Stimulated activated CD8-positive, alpha-beta memory T cell treated with anti-CD3 and anti-CD28 coated beads, Interleukin-4, amount 100 ng/mL, for 4 hours (primary cell): Measurements from ENCODE around the gene FCHSD2.
A peak's percentile ranks its signal among the peaks of the same experiment; 100 is the strongest.
"Not testable (repeated sequence)": the region's sequence is repeated elsewhere in the genome, so short reads cannot be mapped to it uniquely, and the experiment has no call there.

Source experiments
- DNase-seq, 2 donors: peaks; one replicate each; pipeline ENCODE4 v3.0.0-alpha.2; 2020; ENCODE audit warnings: low read depth in 2 of 2, low spot score in 1 of 2

The FCHSD2 gene

DNA sequence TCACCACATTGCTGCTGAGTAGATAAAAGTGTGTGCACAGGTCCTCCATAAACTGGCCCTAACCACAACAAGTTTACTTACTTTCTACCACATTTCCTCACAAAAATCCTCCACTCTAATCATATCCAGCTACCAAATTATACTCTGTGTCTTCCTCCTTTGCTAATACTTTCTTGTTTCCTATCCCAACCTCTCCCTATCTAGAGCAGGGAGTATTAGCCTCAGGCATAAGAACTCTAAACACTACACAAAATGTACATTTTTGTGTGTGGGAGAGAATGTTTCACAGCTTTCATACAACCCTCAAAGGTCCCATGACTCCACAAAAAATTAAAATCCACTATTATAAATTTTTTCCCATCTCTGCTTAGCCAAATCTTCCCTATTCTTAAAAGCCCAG lies 255.5 kb downstream of the FCHSD2 start:
- no peak for DNase-seq

DNA sequence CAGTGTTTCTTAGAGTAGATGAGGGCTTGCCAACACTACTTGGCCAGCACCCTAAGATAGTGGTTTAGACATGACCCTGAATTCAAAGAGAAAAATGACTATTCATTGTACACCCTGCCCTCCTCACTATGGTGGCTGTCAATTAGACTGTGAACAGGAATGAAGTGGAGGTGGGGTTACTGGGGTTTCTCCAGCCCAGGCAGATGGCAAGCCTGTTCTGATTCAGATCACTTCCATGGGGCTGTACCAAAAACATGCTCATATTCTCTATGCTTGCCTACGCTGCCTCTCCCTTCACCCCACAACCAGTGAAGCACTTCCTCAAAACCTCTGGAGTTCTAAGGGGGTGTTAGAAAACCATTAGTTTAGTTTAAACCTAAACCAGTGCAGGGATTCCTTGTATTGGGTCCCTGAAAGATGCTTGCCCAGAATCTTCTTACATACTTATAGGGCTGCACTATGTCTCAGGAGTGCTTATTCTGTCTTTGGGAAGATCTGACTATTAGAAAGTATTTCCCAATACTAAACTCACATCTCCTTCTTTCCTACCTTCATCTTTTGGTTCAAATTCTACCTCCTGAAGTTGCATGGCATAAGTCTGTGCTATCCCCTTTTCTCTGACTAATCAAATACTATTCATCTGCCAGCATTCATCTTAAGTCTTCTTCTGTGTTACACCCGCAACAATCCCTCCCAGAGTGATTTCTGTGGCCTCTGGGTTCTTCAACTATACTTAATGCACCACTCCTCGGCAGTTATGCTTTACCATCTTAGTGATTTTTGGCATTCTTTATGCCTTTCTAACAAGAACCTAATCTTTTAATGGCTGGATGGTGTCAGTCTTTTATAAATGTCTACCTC lies 256.1 kb downstream of the FCHSD2 start:
- no peak for DNase-seq

DNA sequence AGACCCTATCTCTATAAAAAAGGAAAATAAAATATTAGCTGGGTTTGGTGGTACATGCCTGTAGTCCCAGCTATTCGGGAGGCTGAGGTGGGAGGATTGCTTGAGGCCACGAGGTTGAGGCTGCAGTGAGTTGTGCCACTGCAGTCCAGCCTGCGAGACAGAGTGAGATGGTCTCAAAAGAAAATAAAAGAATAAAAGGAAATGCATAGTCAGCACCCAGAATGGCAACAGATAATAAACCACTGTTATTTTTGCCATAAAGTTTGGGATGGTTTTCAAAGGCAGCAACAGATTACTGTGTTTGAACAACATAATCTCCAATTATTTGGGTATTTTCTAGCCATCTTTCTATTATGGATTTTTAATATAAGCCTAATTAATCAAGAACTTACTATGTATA lies 266.0 kb downstream of the FCHSD2 start:
- no peak for DNase-seq

DNA sequence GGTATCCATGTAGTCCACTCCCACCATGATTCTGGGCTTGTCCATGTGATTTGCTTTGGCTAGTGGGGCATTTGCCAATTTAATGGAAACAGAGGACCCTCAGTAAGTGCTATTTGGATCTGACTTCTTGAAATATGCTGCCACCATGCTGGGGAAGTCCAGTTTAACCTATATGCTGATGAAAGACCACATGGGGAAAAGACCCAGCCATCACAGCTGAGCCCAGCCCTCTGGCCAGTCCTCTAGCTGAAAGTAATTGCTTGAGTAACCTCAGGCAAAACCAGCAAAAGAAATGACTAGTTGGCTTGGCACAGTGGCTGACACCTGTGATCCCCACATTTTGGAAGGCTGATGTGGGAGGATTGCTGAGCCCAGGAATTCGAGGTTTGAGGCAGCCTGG lies 266.4 kb downstream of the FCHSD2 start:
- DNase-seq: no peak

DNA sequence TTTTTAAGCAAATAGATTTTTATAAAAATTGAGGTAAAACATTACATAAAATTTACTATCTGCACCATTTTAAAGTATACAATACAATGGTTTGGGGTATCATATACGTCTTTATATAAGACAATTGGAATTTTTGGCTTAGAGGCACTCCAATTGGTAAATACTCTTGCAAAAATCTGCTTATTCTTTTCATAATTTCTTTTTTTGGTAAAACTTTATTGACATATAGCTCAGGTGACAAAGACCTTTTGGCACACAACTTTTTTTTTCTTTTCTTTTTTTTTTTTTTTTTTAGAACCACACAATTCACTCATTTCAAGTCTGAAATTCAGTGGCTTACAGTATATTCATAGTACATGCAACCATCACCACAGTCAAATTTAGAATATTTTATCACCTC lies 270.1 kb downstream of the FCHSD2 start:
- DNase-seq: no peak

DNA sequence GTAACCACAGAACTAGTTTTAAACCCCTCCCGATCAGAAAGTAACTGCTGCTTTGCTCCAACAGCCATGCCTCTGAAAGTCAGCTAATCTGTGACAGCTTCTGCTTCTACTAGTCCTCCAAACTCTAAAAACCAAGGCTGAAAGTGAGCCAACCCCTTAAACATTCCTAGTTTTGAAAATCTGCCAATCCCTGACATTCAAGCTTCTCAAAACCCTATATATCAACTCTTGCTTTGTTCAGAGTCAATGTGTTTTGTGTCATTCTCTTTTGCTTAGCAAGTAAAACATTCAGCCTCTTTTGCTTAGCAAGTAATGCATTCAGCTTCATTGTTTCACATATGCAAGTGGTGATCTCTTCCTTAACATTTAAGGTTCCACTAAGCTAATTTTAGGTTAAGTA lies 271.0 kb downstream of the FCHSD2 start:
- no peak for DNase-seq

DNA sequence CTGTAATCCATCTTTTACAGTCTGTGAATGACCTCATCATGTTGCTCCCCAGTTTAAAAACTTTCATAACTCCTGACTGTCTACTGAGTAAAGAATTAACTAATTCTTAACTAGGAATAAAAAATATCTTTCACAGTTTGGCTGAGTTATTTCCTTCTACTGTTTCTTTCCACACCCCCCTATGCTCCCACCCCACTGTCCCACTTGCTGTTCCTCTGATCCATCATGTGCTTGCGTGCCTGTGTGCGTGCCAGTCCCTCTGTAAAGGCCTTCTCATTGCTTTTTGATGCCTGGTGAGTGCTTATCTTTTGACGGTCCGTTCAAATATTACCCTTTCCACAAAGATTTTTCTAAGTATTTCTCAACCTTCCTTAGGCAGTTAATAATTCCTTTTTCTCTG lies 272.3 kb downstream of the FCHSD2 start:
- DNase-seq: no peak

DNA sequence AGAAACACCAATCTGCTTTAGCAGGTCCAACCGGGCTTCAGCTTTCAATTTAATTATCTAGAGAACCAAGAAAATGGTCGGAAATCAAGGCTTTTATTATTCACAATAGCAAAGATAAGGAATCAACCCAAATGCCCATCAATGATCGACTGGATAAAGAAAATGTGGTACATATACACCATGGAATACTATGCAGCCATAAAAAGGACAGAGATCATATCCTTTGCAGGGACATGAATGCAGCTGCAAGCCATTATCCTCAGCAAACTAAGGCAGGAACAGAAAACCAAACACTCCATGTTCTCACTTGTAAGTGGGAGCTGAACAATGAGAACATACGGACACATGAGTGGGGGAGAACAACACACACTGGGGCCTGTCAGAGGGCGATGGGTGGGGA lies 274.1 kb downstream of the FCHSD2 start:
- no peak for DNase-seq

DNA sequence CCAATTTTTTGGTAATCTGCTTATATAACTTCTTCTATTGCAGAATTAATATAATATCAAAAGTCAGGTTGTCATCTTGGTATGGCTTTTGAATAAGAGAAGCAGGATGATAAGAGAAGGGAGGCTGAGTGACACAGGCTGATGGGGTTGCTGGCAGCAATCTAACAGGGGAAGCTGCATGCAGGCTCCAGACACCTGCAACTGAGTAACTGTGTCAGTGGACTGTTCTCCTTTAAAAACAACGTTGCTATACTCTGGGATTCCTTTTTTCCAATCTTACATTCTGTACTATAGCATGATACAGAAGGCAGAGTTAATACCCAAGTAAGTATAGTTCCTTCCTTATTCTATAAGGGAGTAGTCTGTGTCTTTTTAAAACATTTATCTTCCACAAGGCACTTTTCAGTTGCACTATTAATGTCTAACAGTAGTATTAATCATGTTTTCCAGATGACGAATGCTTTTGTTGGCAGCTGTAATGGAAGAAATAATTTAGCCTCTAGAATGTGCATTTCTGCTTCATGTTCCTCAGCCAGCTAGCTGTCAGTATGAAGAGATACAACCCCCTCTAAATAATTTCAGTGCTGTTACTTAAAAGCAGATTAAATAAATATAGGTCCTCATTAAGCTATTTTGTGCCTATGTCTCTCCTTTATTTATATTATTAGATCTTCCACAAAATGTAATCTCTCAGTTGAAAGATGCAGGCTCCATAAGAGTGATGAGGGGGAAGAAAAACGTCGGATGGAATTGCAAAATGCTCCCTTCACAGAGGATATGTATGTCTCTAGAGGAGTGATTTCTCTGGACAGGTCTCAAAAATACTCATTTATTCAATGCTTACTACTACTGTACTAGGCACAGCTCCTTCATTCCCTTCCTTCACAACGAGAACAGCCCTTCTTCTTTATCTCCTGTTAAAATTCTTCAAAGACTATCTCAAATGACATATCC lies 277.1 kb downstream of the FCHSD2 start:
- no peak for DNase-seq

DNA sequence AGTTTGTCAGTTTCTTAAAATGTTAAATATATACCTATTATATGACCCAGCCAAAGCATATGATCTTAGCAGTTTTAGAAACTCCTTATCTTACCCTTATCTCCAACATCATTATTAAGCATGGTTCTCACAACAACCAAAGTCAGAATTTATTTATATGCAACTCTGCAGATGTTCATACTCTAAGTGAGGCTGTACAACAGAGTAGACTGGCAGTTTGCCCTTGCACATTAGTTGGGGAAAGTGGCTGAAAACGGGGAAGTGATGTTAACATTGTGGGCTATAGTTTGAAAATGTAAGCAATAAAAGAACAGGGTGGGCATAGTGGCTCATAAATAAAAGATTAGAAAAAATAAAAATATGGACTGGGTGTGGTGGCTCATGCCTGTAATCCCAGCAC lies 278.2 kb downstream of the FCHSD2 start:
- DNase-seq: no peak

DNA sequence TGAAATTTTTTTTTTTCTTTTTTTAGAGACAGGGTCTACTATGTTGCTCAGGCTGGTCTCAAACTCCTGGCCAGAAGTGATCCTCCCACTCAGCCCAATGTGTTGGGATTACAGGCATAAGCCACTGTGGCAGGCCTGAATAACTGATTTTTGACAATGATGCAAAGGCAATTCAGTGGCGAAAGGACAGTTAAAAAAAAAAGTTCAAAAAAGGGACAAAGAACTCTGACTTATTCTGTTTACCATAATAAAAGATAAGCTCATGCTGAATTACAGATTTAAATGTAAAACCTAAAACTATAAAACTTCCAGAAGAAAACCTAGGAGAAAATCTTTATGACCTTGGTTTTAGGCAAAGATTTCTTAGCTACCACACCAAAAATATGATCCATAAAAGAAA lies 279.0 kb downstream of the FCHSD2 start:
- no peak for DNase-seq

DNA sequence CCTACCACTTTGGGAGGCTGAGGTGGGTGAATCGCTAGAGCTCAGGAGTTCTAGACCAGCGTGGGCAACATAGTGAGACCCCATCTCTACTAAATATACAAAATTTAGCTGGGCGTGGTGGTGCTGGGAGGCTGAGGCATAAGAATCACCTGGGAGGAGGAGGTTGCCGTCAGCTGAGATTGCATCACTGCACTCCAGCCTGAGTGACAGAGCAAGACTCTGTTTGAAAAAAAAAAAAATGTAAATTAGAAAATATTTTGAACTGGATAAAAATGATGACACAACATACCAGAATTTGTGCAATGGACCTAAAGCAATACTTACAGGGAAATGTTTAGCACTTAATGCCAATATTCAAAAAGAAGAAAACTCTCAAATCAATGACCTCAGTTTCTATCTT lies 281.5 kb downstream of the FCHSD2 start:
- DNase-seq: no peak

DNA sequence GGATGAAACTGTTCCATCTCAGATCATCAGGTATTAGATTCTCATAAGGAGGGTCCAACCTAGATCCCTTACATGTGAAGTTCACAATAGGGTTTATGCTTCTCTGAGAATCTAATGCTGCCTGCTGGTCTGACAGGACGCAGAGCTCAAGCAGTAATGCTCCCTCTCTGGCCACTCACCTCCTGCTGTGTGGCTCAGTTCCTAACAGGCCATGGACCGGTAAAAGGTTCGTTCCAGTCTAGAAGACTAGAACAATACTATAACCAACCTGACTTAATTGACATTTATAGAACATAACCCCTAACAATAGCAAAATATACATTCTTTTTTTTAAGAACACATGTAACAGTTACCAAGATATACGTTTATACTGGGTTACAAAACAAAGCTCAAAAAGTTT lies 282.1 kb downstream of the FCHSD2 start:
- DNase-seq: no peak

DNA sequence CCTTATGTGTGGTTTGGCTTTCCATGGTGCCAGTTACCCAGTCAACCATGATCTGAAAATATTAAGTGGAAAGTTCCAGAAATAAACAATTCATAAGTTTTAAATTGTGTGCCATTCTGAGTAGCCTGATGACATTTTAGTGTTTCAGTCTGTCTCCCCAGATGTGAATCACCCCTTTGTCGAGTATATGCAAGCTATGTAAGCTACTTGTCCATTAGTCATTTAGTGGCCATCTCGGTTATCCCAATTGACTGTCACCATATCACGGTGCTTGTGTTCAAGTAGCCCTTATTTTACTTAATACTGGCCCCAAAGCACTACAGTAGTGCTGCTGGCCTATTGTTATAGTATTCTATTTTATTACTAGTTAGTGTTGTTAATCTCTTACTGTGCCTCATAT lies 283.0 kb downstream of the FCHSD2 start:
- DNase-seq: no peak

DNA sequence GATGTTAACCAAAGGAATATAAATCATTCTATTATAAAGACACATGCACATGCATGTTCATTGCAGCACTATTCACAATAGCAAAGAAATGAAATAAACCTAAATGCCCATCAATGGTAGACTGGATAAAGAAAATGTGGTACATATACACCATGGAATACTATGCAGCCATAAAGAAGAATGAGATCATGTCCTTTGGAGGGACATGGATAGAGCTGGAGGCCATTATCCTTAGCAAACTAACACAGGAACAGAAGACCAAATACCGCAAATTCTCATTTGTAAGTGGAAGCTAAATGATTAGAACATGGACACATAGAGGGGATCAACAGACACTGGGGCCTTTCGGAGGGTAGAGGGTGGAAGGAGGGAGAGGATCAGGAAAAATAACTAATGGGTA lies 283.9 kb downstream of the FCHSD2 start:
- DNase-seq: not testable (repeated sequence)

DNA sequence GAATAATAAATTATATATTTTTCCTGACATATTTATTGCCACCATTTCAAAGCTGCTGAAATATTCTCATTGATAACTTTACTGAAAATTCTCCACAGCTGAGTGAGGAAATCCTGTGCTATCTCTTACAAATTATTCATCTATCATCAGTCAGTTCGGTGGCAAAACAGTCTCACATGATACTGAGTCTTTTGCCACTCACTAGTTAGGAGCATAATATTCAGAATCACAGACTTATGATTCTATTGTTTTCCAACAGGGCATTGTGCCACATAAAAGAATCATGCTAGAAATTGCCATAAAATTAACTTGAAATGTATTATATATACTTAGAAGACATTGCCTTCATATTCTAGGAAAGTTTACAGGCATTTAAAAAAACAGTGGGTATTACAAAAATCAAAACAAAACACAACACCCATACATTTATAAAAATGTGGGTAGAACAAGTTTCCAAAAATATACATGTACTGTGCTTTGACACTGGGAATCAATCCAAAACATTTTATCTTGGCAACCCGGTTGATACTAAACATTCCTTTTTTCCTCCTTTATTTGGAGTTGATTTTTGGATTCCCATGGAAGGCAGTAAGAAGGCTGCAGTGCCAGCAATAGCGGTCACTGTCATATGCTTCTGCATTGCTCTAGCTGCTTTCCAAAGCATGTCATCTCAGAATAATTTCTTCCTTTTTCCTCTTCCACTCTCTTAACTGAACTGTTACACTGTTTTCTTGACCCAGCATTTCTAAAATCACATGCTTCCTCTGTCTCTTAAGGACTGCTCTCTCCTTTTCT lies 285.4 kb downstream of the FCHSD2 start:
- DNase-seq: no peak

DNA sequence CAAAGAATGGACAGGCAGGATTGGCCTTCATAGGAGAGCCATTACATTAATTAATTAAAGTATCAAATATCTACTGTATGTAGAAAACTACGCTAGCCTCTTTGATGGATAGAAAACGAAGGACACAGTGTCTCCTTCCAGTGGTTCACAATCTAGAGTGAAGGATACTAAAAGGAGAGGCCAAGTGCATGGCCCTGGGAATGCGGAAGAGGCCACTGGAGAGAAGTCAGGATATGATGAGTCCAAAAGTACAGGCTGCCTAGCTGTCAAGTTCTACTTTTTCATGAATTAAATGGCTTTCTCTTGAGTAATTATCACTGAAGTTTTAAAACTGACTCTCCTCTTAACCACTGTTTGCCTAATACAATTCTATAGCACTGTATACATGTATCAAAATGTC lies 286.1 kb downstream of the FCHSD2 start:
- DNase-seq: no peak

DNA sequence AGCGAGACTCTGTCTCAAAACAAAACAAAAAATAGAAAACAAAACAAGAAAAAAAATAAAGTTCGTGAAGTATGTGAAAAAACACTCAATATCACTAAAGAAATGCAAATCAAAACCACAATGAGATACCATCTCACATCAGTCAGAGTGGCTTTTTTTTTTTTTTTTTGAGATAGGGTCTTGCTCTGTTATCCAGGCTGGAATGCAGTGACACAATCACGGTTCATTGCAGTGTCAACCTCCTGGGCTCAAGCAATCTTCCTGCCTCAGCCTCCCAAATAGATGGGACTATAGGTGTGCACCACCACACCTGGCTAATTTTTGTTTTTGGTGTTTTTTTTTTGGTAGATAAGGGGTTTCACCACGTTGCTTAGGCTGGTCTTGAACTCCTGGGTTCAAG lies 290.4 kb downstream of the FCHSD2 start:
- no peak for DNase-seq

DNA sequence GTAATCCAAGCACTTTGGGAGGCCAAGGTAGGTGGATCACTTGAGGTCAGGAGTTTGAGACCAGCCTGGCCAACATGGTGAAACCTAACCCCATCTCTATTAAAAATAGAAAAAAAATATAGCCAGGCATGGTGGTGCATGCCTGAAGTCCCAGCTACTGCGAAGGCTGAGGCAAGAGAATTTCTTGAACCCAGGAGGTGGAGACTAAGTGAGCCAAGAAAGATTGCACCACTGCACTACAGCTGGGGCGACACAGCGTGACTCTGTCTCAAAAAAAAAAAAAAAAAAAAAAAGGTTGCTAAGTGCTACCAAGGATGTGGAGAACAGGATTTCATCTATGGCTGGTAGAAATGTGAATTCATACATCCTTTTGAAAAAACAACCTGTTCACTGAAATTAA lies 291.3 kb downstream of the FCHSD2 start:
- no peak for DNase-seq

DNA sequence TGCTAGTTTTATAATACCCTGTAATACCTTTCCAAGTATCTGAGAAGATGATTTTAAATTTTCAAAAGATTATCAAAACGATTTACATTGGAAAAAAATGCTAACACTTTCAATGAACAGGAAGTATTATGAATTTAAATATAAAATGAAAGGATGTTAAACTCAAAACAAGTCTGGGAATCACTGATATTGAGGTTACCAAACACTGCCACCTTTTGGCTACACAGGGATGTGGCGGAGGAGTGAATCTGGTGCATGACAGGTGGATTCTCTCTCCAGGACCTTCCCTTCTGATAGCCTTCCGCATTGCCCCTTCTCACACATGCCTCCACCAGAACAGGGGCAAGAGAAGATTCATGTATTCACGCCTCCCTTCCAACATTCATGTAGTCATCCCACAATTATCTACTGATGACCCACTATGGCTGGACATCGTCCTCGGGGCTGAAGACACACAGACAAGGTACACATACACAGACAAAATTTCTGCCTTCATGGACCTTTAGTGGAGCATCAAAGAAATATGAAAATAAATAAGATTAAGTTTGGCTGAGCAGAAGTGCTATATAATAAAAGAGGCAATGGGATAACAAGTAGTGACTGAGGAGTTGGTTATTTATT lies 293.2 kb downstream of the FCHSD2 start:
- DNase-seq: peak in 1 of 2 donors; percentile 10

DNA sequence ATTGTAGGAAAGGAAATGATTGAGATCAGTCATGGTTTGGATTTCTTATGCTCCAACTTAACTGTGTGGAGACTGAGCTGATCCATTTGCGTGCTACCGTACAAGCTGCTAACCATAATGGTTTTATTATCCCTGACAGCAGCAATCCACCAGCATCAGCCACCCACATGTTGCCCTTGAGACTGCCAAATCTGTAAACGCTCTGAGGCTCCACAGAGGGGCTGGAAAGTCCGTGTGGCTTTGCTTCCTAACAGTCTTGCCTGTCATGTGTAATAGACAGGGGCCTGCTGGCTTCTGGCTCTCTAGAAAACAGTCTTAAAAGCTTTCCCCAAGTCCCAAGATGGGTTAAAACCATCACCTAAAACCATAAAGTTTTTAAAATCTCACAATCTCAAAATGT lies 297.8 kb downstream of the FCHSD2 start:
- no peak for DNase-seq
